HuH-7.5 (cell line): ENCODE measurements around the gene ITPRIP.
A peak's percentile ranks its signal among the peaks of the same experiment; 100 is the strongest.

ENCODE experiments used
- DNase-seq: peaks from one replicate; pipeline ENCODE4 v3.0.0; 2011; ENCODE audit warnings: low spot score

ITPRIP gene

GRCh38 chr10:104337985-104338735 lies at the start of gene ITPRIP:
TSS of gene ITPRIP (minus strand) at chr10:104338465. CDS start at chr10:104316051, 22,414 bp downstream.
- peak; percentile 52 for DNase-seq

GRCh38 chr10:104387130-104387888 lies 49.0 kb upstream of the ITPRIP start:
- DNase-seq = no peak

GRCh38 chr10:104380336-104380735 lies 42.1 kb upstream of the ITPRIP start:
- no peak for DNase-seq

GRCh38 chr10:104376784-104377300 lies 38.6 kb upstream of the ITPRIP start:
- DNase-seq = no peak

GRCh38 chr10:104374591-104374990 lies 36.3 kb upstream of the ITPRIP start:
- DNase-seq = no peak

GRCh38 chr10:104371753-104372152 lies 33.5 kb upstream of the ITPRIP start:
- no peak for DNase-seq

- no peak for DNase-seq
Observed at GRCh38 chr10:104368381-104368780, 30.1 kb upstream of the ITPRIP start.

GRCh38 chr10:104367904-104368303 lies 29.6 kb upstream of the ITPRIP start:
- DNase-seq = no peak

- DNase-seq = no peak
Observed at GRCh38 chr10:104359811-104360210, 21.5 kb upstream of the ITPRIP start.

GRCh38 chr10:104353325-104354048 lies 15.2 kb upstream of the ITPRIP start, which contains the start of gene CFAP58:
TSS of gene CFAP58 (plus strand) at chr10:104353833. CDS start at chr10:104353898, 65 bp downstream.
- DNase-seq = peak; percentile 39

- no peak for DNase-seq
Observed at GRCh38 chr10:104351919-104352318, 13.7 kb upstream of the ITPRIP start.

- DNase-seq = no peak
Observed at GRCh38 chr10:104351061-104351702, 12.9 kb upstream of the ITPRIP start.

- DNase-seq = no peak
Observed at GRCh38 chr10:104350127-104350635, 11.9 kb upstream of the ITPRIP start.

GRCh38 chr10:104349623-104350126 lies 11.4 kb upstream of the ITPRIP start:
- DNase-seq = no peak

GRCh38 chr10:104348601-104349000 lies 10.3 kb upstream of the ITPRIP start:
- DNase-seq = no peak

- DNase-seq = no peak
Observed at GRCh38 chr10:104347295-104348045, 9.2 kb upstream of the ITPRIP start.

- no peak for DNase-seq
Observed at GRCh38 chr10:104345941-104346340, 7.7 kb upstream of the ITPRIP start.

- no peak for DNase-seq
Observed at GRCh38 chr10:104345515-104345914, 7.2 kb upstream of the ITPRIP start.

- DNase-seq = no peak
Observed at GRCh38 chr10:104344219-104344618, 6.0 kb upstream of the ITPRIP start.

GRCh38 chr10:104342941-104343411 lies 4.7 kb upstream of the ITPRIP start:
- no peak for DNase-seq
